ENCODE data around the gene TNS1.

The TNS1 gene

GRCh38 chr2:217935901-217936684 is 66.7 kb downstream of the TNS1 start:
- no peak for TF ChIP-seq CTCF (IDR thresholded peaks at IDR 0.05; ENCODE audit: extremely low read depth, missing control alignments)
- no peak for DNase-seq (ENCODE audit: low spot score)

- no peak for TF ChIP-seq CTCF (IDR thresholded peaks at IDR 0.05; ENCODE audit: extremely low read depth, missing control alignments)
- no peak for DNase-seq (ENCODE audit: low spot score)
Measured at GRCh38 chr2:217935235-217935879, 67.4 kb downstream of the TNS1 start.

GRCh38 chr2:217934321-217935131 is 68.3 kb downstream of the TNS1 start:
- DNase-seq (ENCODE audit: low spot score), result no peak
- TF ChIP-seq CTCF (IDR thresholded peaks at IDR 0.05; ENCODE audit: extremely low read depth, missing control alignments), result no peak

- no peak for TF ChIP-seq CTCF (IDR thresholded peaks at IDR 0.05; ENCODE audit: extremely low read depth, missing control alignments)
- no peak for DNase-seq (ENCODE audit: low spot score)
Measured at GRCh38 chr2:217933617-217933993, 69.2 kb downstream of the TNS1 start.

- DNase-seq (ENCODE audit: low spot score), result no peak
- no peak for TF ChIP-seq CTCF (IDR thresholded peaks at IDR 0.05; ENCODE audit: extremely low read depth, missing control alignments)
Measured at GRCh38 chr2:217932803-217933616, 69.8 kb downstream of the TNS1 start.

- DNase-seq (ENCODE audit: low spot score), result no peak
- no peak for TF ChIP-seq CTCF (IDR thresholded peaks at IDR 0.05; ENCODE audit: extremely low read depth, missing control alignments)
Measured at GRCh38 chr2:217931846-217932560, 70.8 kb downstream of the TNS1 start.
